ENCODE results near the gene ERGIC1. TPM values are rescaled to one million over a fixed set of nuclear protein-coding genes. Genes with fewer than 3 reads are reported as not detected.

The ERGIC1 gene
- total and polyA plus RNA-seq, 2 experiments from 2014 or later, result 25.2 to 92.2 TPM

GRCh38 chr5:172950176-172950965, 116.3 kb downstream of the ERGIC1 start (continued):
- TF ChIP-seq ZNF462 (CRISPR knock-in tag; IDR thresholded peaks at IDR 0.05), result no peak
- TF ChIP-seq REST (IDR thresholded peaks at IDR 0.05; ENCODE audit: unreplicated experiment), result no peak
- no peak for TF ChIP-seq EZH2phosphoT487 (IDR thresholded peaks at IDR 0.05; ENCODE audit: unreplicated experiment)
